ES-I3 (cell line): Measurements from ENCODE around the gene NPTN.

Experiments used
- H3K36me3 ChIP-seq: 2 replicates; pipeline ENCODE4 v1.6.1; 2013; ENCODE audit warnings: mild to moderate bottlenecking, low read length, control low read depth, moderate library complexity; ENCODE audit not compliant: insufficient read depth
- H3K4me1 ChIP-seq: 2 replicates; pipeline ENCODE4 v1.6.1; 2013; ENCODE audit warnings: mild to moderate bottlenecking, control low read depth, low read length; ENCODE audit not compliant: insufficient read depth
- H3K9ac ChIP-seq: 2 replicates; pipeline ENCODE4 v1.6.1; 2013; ENCODE audit warnings: low read depth, mild to moderate bottlenecking, low read length, moderate library complexity
- H3K9me3 ChIP-seq: 2 replicates; pipeline ENCODE4 v1.6.1; 2013; ENCODE audit warnings: mild to moderate bottlenecking, low read length, moderate library complexity; ENCODE audit not compliant: control insufficient read depth, insufficient read depth

The NPTN gene

DNA sequence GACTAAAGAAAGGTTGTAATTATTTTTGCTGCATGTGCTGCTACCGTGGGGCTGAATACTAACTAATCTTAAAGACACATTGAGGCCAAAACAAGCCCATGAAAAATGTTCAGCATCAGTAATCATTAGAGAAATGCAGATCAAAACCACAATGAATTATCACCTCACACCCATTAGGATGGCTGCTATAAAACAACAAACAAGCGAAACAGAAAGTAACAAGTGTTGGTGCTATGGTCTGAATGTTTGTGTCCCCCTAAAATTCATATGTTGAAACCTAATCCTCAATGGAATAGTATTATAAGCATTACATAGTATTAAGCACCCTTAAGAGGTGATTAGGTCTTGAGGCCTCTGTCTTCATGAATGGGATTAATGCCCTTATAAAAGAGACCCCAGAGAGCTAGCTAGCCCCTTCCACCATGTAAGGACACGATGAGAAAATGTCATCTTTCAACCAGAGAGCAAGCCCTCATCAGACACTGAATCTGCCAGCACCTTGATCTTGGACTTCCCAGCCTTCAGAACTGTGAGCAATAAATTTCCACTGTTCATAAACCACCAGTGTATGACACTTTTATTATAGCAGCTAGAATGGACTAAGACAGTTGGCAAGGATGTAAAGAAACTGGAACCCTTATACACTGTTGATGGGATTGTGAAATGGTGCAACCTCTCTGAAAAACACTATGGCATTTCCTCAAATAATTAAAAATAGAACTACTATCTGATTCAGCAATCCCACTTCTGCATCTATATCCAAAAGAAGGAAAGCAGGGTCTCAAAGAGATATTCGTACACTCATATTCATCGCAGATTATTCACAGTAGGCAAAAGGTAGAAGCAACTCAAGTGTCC is 114.1 kb downstream of the NPTN start:
- no peaks in the 10 kb centered on the region for H3K36me3 ChIP-seq
- H3K9me3 ChIP-seq = no peaks in the 10 kb centered on the region
- no peak overlapping the region for H3K9ac ChIP-seq
- peaks cover 7% of the 10 kb centered on the region; the same call in 1 of the 2 replicates for H3K4me1 ChIP-seq

DNA sequence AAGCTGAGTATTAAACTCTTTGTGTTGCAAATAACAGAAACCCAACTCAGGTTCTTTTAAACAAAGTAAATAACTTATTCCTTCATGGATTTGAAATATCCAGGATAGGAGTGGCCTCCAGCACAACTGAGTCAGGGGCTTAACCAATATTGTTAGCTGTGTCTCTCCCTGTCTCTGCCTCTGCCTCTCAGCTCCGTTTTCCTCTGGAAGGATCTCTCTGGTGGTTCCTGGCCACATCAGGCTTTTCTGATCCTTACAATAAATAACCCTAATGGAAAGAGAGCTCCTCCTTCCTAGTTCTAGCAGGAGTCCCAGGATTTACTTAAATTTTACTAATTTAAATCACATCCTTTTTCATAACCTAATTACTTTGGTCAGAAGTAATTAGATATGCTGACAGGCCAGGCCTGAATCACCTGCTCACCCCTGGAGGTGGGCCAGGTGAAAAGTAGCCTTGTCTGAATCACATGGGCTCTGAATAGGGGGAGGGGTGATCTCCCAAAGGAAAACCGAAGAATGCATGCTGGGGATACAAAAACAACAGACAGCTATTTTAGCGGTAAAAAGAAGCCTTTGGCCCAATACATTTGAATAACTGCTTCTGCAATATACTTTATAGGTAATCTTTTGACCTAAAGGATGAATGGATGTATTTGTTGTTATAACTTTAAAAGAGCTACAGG is 114.9 kb downstream of the NPTN start:
- no peaks in the 10 kb centered on the region for H3K9me3 ChIP-seq
- peaks cover 7% of the 10 kb centered on the region; the same call in 1 of the 2 replicates for H3K4me1 ChIP-seq
- no peak overlapping the region for H3K9ac ChIP-seq
- H3K36me3 ChIP-seq = no peaks in the 10 kb centered on the region

DNA sequence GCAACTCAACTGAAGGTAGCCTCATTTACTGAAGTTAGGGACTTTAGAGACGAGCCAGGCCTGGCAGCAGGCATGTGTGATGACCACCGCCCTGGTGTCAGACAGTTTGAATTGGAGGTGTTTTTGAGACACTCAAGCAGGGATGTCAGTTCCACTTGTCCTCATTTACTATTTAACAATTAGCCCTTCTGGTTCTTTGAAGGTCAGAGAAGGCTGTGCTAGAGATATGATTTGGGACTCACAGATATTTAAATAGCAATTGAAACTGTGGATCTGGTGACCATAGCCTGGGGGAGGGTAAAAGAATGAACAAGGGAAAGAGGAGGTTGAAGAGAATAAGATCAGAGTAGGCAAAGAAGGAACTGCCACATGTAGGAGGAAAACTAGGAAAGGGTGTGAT is 115.6 kb downstream of the NPTN start:
- peaks cover 7% of the 10 kb centered on the region; the same call in 1 of the 2 replicates for H3K4me1 ChIP-seq
- no peaks in the 10 kb centered on the region for H3K36me3 ChIP-seq
- no peak overlapping the region for H3K9ac ChIP-seq
- no peaks in the 10 kb centered on the region for H3K9me3 ChIP-seq

DNA sequence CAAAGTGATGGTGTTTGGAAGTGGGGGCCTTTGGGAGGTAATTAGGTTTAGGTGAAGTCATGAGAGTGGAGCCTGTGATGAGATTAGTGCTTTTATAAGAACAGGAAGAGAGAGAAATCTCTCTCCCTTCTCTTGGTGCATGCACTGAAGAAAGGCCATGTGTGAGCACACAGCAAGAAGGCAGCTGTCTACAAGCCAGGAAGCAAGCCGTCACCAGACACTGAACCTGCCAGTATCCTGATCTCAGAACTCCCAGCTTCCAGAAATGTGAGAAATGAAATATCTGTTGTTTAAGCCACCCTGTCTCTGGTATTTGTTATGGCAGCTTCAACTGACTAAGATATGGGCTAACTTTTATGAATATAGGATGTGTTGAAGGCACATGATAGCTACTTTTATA is 117.7 kb downstream of the NPTN start:
- Histone ChIP-seq H3K9me3 (no peaks in the 10 kb centered on the region), H3K9ac (no peak overlapping the region), H3K36me3 (no peaks in the 10 kb centered on the region), H3K4me1 (peaks cover 7% of the 10 kb centered on the region; the same call in 1 of the 2 replicates)
